Inferior parietal cortex (tissue), 1 donor: ENCODE data around the gene ABHD12B.
"Not testable (repeated sequence)": the region's sequence is repeated elsewhere in the genome, so short reads cannot be mapped to it uniquely, and the experiment has no call there.

Source experiments
- DNase-seq: peaks from one replicate; pipeline ENCODE4 v3.0.0-alpha.2; 2016; ENCODE audit errors: extremely low spot score

The ABHD12B gene

GRCh38 chr14:50897005-50897404 is 25.2 kb downstream of the ABHD12B start:
- not testable (repeated sequence) for DNase-seq

GRCh38 chr14:50897658-50898175 is 25.9 kb downstream of the ABHD12B start:
- no peak for DNase-seq

- no peak for DNase-seq
Observed at GRCh38 chr14:50901361-50901760, 29.5 kb downstream of the ABHD12B start.

- DNase-seq = no peak
Observed at GRCh38 chr14:50904719-50905118, 32.9 kb downstream of the ABHD12B start.

GRCh38 chr14:50906326-50907065 is 34.6 kb downstream of the ABHD12B start:
- DNase-seq = peak; percentile 39

- DNase-seq = no peak
Observed at GRCh38 chr14:50910495-50911420, 38.9 kb downstream of the ABHD12B start.

- DNase-seq = no peak
Observed at GRCh38 chr14:50917449-50917848, 45.6 kb downstream of the ABHD12B start.

- DNase-seq = not testable (repeated sequence)
Observed at GRCh38 chr14:50919524-50919923, 47.7 kb downstream of the ABHD12B start.

GRCh38 chr14:50920482-50921230 is 48.8 kb downstream of the ABHD12B start:
- no peak for DNase-seq

GRCh38 chr14:50922803-50923202 is 51.0 kb downstream of the ABHD12B start:
- DNase-seq = no peak

GRCh38 chr14:50924236-50924635 is 52.4 kb downstream of the ABHD12B start:
- DNase-seq = no peak

GRCh38 chr14:50924843-50925242 is 53.0 kb downstream of the ABHD12B start:
- DNase-seq = no peak

- DNase-seq = no peak
Observed at GRCh38 chr14:50926851-50927386, 55.1 kb downstream of the ABHD12B start.

- DNase-seq = no peak
Observed at GRCh38 chr14:50928002-50928635, 56.3 kb downstream of the ABHD12B start.

GRCh38 chr14:50929506-50929905 is 57.7 kb downstream of the ABHD12B start:
- no peak for DNase-seq

- DNase-seq = no peak
Observed at GRCh38 chr14:50931559-50931958, 59.7 kb downstream of the ABHD12B start.

- no peak for DNase-seq
Observed at GRCh38 chr14:50932156-50932555, 60.3 kb downstream of the ABHD12B start.

GRCh38 chr14:50932592-50933495 is 61.0 kb downstream of the ABHD12B start:
- no peak for DNase-seq

- no peak for DNase-seq
Observed at GRCh38 chr14:50935126-50936015, 63.5 kb downstream of the ABHD12B start.
